CD4-positive, alpha-beta T cell (primary cell): ENCODE measurements around the gene CRX. TPM values are rescaled to one million over a fixed set of nuclear protein-coding genes. Genes with fewer than 3 reads are reported as not detected.

Experiments
- ATAC-seq: fragments of 200-7000 bp; cut with Tn5 transposase; one replicate; pipeline ENCODE4 v1.10.0; 2022; ENCODE audit warnings: mild to moderate bottlenecking; ENCODE audit not compliant: poor library complexity
- CTCF ChIA-PET: fragments of 350-600 bp; sonication (Branson Sonifier 250); formaldehyde crosslinking; loops from one replicate; lab custom pipeline; 2021; ENCODE audit warnings: antibody characterized with exemption, inconsistent platforms; lab: Charles Lee
- POLR2A ChIA-PET: fragments of 350-600 bp; sonication (Branson Sonifier 250); formaldehyde crosslinking; loops from one replicate; lab custom pipeline; 2021; ENCODE audit warnings: antibody characterized with exemption, inconsistent platforms; lab: Charles Lee
- DNase-seq, 14 experiments: peaks; one replicate each; pipeline ENCODE4 v3.0.0-alpha.2; 2013 to 2020; ENCODE audit warnings: mixed read lengths in 2 of 14
- H3K27ac ChIP-seq, 2 donors: one replicate each; pipeline versions ENCODE4 v1.5.1 to v1.7.0; 2013; ENCODE audit warnings: low read length in 2 of 2, low read depth in 1 of 2, mild to moderate bottlenecking in 1 of 2
- H3K27me3 ChIP-seq, 2 experiments: 1 replicate in 1 of 2; 2 replicates in 1 of 2; pipeline versions ENCODE4 v1.6.1 to v1.7.0; 2013; ENCODE audit warnings: low read length in 2 of 2, control low read depth in 1 of 2, mild to moderate bottlenecking in 1 of 2, moderate library complexity in 1 of 2; ENCODE audit not compliant: insufficient read depth in 2 of 2, control insufficient read depth in 1 of 2
- H3K36me3 ChIP-seq: one replicate; pipeline ENCODE4 v1.6.1; 2013; ENCODE audit warnings: low read length, control low read depth; ENCODE audit not compliant: insufficient read depth
- H3K4me1 ChIP-seq: one replicate; pipeline ENCODE4 v1.6.1; 2013; ENCODE audit warnings: low read length, control low read depth; ENCODE audit not compliant: insufficient read depth
- H3K4me3 ChIP-seq: one replicate; pipeline ENCODE4 v1.5.1; 2013; ENCODE audit warnings: mild to moderate bottlenecking, low read length, moderate library complexity
- H3K9me3 ChIP-seq, 2 experiments: 1 replicate in 1 of 2; 2 replicates in 1 of 2; pipeline versions ENCODE4 v1.6.1 to v1.7.0; 2013; ENCODE audit warnings: low read length in 2 of 2, mild to moderate bottlenecking in 2 of 2, control low read depth in 1 of 2, moderate library complexity in 1 of 2; ENCODE audit not compliant: control insufficient read depth in 1 of 2, insufficient read depth in 1 of 2
- H3K27ac Mint-ChIP-seq: one replicate; pipeline ENCODE4 v1.8.0; 2020; ENCODE audit warnings: mixed read lengths
- H3K27me3 Mint-ChIP-seq: one replicate; pipeline ENCODE4 v1.8.0; 2021; ENCODE audit warnings: mixed read lengths
- H3K36me3 Mint-ChIP-seq: one replicate; pipeline ENCODE4 v1.8.0; 2021; ENCODE audit warnings: low read depth, mixed read lengths
- H3K4me1 Mint-ChIP-seq: one replicate; pipeline ENCODE4 v1.8.0; 2021; ENCODE audit warnings: low read depth, mixed read lengths
- H3K4me3 Mint-ChIP-seq: one replicate; pipeline ENCODE4 v1.8.0; 2020; ENCODE audit warnings: mild to moderate bottlenecking, mixed read lengths
- H3K9me3 Mint-ChIP-seq: one replicate; pipeline ENCODE4 v1.8.0; 2020; ENCODE audit warnings: mixed read lengths
- CTCF ChIP-seq: fragments of 200-600 bp; IDR thresholded peaks from one replicate; pipeline ENCODE4 v1.8.0; 2022; ENCODE audit warnings: antibody characterized with exemption, mild to moderate bottlenecking
- intact Hi-C, 2 experiments: fragments of 100-400 bp; cut with DNase I in 1 of 2; cut with micrococcal nuclease in 1 of 2; formaldehyde crosslinking; loops; one replicate each; pipeline versions ENCODE4 v1.15.1 to v1.9.0; 2023 to 2025; cut with DNase I, micrococcal nuclease
- total RNA-seq, 174 experiments: library from RNA in 2 of 174; stranded (reverse) in 2 of 174; gene quantifications; one replicate each; pipeline ENCODE4 v1.2.3 and lab custom pipeline; 2021 to 2026

Gene CRX
- total RNA-seq, 2 experiments from 2014 or later, result not detected

GRCh38 chr19:47790398-47790814 is 31.3 kb upstream of the CRX start:
- H3K4me3 ChIP-seq, result no peak overlapping the region
- Mint-ChIP-seq H3K36me3 (peaks cover 6% of the 10 kb centered on the region), H3K4me3 (no peak overlapping the region), H3K9me3 (no peaks in the 10 kb centered on the region), H3K27ac (no peak overlapping the region), H3K27me3 (no peaks in the 10 kb centered on the region), H3K4me1 (peaks cover 4% of the 10 kb centered on the region)
- POLR2A ChIA-PET, result no interaction called here
- no peaks in the 10 kb centered on the region for H3K9me3 ChIP-seq
- H3K27ac ChIP-seq, result no peak overlapping the region
- no peaks in the 10 kb centered on the region for H3K27me3 ChIP-seq
- intact Hi-C loops, result loop anchor here in 1 of 2 experiments (1.0 kb wide), 1 partner anchor 77 kb away; the partner anchor contains the start of gene EHD2
- H3K36me3 ChIP-seq, result peaks cover 1% of the 10 kb centered on the region
- peaks cover 8% of the 10 kb centered on the region for H3K4me1 ChIP-seq
- ATAC-seq, result peak; percentile 71
- DNase-seq, result peak; percentile 72 to 93 (median 82)
- peak; percentile 94 for TF ChIP-seq CTCF
- CTCF ChIA-PET, result interaction anchor here (0.7 to 1.3 kb wide), 4 partner anchors 12 to 1270 kb away, joined by 3 to 4 read pairs (median 3); partner anchors contain the start of gene SELENOW

- H3K4me3 ChIP-seq, result no peak overlapping the region
- ATAC-seq (no peak), DNase-seq (no peak)
- TF ChIP-seq CTCF, result no peak
- Mint-ChIP-seq H3K4me1 (peaks cover 4% of the 10 kb centered on the region), H3K9me3 (no peaks in the 10 kb centered on the region), H3K4me3 (no peak overlapping the region), H3K27ac (no peak overlapping the region), H3K36me3 (peaks cover 4% of the 10 kb centered on the region), H3K27me3 (no peaks in the 10 kb centered on the region)
- POLR2A ChIA-PET, result no interaction called here
- H3K9me3 ChIP-seq, result no peaks in the 10 kb centered on the region
- H3K27ac ChIP-seq, result no peak overlapping the region
- H3K36me3 ChIP-seq, result no peaks in the 10 kb centered on the region
- H3K27me3 ChIP-seq, result no peaks in the 10 kb centered on the region
- intact Hi-C loops, result no loop called here
- H3K4me1 ChIP-seq, result peaks cover 8% of the 10 kb centered on the region
- CTCF ChIA-PET, result interaction anchor here (0.6 kb wide), 1 partner anchor 1433 kb away, joined by 3 read pairs; no protein-coding TSS in a partner anchor
Measured at GRCh38 chr19:47792616-47793015, 29.1 kb upstream of the CRX start.

- no peak overlapping the region for H3K4me3 ChIP-seq
- H3K36me3 Mint-ChIP-seq, result no peaks in the 10 kb centered on the region
- ChIA-PET POLR2A (no interaction called here), CTCF (no interaction called here)
- no peak for ATAC-seq
- no peaks in the 10 kb centered on the region for H3K9me3 Mint-ChIP-seq
- no peak for DNase-seq
- no peak overlapping the region for H3K4me3 Mint-ChIP-seq
- TF ChIP-seq CTCF, result no peak
- peaks cover 4% of the 10 kb centered on the region for H3K27me3 Mint-ChIP-seq
- no peak overlapping the region for H3K27ac Mint-ChIP-seq
- no peak overlapping the region for H3K27ac ChIP-seq
- H3K4me1 ChIP-seq, result peaks cover 6% of the 10 kb centered on the region
- H3K36me3 ChIP-seq, result no peaks in the 10 kb centered on the region
- H3K27me3 ChIP-seq, result peaks cover 0 to 4% of the 10 kb centered on the region in 2 experiments
- no peaks in the 10 kb centered on the region for H3K4me1 Mint-ChIP-seq
- intact Hi-C loops, result no loop called here
- H3K9me3 ChIP-seq, result no peaks in the 10 kb centered on the region
Measured at GRCh38 chr19:47794526-47794925, 27.2 kb upstream of the CRX start.
